DOHH2 (cell line): ENCODE data around the gene SLC17A8.

Experiments
- EZH2phosphoT487 ChIP-seq: fragments of 200-600 bp; sonication (generic); IDR thresholded peaks from 2 replicates; pipeline ENCODE4 v1.6.1; 2017; ENCODE audit warnings: borderline replicate concordance, mild to moderate bottlenecking, antibody characterized with exemption, low read length, moderate library complexity, mixed read lengths
- TF ChIP-seq, protein P1 (sequence below): fragments of 200-600 bp; sonication (generic); IDR thresholded peaks from one replicate; pipeline ENCODE4 v1.5.1; 2014; ENCODE audit warnings: antibody characterized with exemption, mild to moderate bottlenecking, low read depth, low read length; ENCODE audit not compliant: poor library complexity, severe bottlenecking

DNA sequence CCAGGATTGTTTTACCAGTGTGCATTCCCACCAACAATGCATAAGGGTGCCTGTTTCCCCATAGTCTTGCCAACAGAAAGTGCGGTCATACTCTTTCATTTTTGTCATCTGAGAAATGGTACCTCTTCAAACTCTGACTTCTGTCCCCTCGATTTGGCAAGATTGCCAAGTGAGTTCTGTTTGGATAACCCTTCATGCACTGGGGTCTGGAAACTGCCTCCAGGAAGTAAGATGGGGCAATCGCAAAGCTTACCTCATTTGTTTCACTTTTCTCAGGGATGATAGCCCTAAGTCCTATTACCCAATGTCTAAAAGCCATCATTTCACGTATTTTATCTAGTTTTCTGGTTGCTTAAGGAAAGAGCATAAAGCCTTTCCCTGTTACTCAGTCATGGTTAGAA, 88.2 kb downstream of the SLC17A8 start:
- TF ChIP-seq, protein P1, sequence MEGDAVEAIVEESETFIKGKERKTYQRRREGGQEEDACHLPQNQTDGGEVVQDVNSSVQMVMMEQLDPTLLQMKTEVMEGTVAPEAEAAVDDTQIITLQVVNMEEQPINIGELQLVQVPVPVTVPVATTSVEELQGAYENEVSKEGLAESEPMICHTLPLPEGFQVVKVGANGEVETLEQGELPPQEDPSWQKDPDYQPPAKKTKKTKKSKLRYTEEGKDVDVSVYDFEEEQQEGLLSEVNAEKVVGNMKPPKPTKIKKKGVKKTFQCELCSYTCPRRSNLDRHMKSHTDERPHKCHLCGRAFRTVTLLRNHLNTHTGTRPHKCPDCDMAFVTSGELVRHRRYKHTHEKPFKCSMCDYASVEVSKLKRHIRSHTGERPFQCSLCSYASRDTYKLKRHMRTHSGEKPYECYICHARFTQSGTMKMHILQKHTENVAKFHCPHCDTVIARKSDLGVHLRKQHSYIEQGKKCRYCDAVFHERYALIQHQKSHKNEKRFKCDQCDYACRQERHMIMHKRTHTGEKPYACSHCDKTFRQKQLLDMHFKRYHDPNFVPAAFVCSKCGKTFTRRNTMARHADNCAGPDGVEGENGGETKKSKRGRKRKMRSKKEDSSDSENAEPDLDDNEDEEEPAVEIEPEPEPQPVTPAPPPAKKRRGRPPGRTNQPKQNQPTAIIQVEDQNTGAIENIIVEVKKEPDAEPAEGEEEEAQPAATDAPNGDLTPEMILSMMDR = no peak
- no peak for TF ChIP-seq EZH2phosphoT487
